NK-92 treated with Interleukin-12 subunit alpha and Interleukin-12 subunit beta, amount 100 ng/mL, for 24 hours (cell line): ENCODE results near the gene XAGE3.
"Not testable (repeated sequence)": the region's sequence is repeated elsewhere in the genome, so short reads cannot be mapped to it uniquely, and the experiment has no call there.

ENCODE experiments used
- DNase-seq: peaks from one replicate; lab custom pipeline; 2025; lab: John Stamatoyannopoulos, UW

XAGE3 gene, protein sequence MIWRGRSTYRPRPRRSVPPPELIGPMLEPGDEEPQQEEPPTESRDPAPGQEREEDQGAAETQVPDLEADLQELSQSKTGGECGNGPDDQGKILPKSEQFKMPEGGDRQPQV

DNA sequence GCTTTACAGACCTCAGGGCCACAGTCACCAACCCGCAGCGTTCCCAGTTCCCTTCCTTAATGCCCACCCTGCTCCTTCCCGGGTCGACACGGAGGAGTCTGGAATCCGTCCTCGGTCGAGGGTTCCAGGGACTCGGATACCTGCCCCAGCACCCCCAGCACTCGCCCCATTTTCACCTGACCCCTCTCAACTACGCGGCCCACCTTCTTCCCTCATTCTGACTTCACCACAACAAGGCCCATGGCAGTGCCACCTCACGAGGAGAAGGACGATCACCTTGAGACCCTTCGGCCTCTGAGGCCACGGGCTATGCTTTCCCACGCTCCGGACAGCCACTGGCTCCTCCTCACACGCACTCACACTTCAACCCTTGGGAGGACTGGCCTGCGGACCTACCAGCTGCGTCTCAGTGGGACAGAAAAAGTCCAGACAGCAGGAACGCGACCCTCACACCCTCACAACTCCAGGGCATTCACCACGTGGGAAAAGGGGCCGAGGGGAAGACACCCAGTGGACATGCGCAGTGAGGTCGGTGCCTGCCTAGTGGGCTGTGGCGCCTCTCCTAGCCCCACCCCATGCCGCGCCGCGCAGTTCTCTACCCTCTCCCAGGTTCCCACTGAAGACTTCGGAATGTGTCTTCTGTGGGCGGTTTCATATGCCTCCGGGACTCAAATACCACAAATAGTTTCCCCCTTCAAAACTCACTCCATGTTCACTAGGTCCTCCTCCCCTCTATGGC lies at the start of gene XAGE3:
Gene XAGE3, minus strand, starts transcription at position 474 of the 739 bp plus-strand sequence. CDS start 950 bp downstream, outside the sequence.
- DNase-seq: no peak

DNA sequence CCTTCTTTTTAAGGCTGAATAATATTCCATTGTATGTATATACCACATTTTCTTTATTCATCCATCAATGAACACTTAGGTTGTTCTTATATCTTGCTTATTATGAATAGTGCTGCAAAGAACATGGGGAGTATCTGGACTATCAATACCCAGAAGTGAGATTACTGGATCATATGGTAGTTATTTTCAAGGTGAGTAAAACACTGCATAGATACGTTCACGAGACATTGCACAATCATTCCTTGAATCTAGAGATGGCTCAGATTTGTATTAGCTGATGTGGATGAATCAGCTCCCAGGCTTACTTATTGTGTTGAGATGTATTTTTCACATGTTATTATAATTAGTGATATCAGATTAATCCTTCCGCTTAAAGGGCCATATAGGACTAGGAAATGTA lies 46.8 kb upstream of the XAGE3 start:
- DNase-seq: not testable (repeated sequence)

DNA sequence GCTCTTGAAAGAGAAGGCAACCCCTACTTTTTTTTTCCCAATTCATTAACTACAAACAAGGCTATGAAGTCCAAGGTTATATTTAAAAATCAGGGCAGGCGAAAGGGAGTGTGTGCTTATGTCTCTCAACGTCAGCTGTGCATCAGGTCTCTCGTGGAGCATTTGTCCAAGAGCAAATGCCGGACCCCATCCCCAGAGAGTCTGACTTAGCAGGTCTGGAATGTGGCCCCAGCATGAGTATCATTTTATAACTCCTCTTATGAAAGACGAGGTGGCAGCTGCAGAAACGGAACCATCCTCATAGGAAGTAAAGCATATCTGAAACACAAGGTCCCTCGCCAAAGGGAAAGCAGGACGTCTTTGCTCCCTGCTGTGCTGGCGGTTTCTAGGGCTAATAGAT lies 45.8 kb upstream of the XAGE3 start:
- DNase-seq: not testable (repeated sequence)

DNA sequence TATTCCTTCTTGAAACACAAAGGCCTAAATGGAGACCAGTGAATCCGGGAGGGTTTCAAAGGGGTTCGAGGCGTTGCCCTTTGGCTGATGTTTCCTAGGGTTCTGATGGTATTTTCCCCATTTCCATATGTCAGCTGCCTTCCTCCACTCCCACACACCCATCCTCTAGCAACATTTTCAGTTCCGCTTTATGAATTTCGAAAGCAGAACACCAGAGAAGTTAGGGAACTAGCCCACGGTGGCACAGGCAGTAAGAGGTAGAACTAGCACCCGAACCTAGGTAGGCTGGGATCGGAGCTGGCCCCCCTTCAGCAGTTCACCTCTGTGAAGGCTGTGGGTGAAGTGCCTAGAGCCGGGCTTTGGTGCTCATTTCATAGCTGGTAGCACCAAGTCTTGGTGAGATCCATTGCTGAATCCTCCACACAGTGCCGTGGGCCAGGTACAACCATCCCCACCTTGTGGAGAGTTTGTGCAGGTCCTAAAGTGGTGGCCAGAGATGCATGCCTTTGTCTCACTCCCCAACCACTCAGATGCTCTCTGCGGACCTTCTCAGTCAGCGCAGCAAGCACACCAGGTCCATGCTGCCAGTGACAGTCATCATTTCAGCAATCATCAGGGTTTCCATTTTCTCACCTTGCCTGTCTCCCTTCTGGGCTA lies 41.6 kb upstream of the XAGE3 start:
- DNase-seq: not testable (repeated sequence)

DNA sequence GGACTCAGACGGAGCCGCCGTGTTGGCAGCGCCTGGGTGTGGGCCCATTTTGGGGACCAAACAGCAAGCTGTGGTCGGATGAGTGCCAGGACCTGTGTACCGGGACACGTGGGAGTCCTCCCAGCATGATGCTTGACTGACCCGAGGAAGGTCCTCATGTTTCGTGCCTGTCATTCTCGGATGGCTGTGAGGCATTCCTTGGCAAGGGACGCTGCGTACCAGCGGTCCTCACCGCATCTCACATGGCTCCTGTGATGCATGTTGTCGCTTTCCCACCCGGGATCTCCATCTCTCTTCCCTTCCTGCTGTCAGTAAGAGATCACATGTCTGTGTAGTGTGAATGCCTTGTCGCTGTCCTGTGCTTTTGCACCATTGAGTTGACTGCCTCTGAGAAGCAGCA lies 40.0 kb upstream of the XAGE3 start:
- DNase-seq: not testable (repeated sequence)

DNA sequence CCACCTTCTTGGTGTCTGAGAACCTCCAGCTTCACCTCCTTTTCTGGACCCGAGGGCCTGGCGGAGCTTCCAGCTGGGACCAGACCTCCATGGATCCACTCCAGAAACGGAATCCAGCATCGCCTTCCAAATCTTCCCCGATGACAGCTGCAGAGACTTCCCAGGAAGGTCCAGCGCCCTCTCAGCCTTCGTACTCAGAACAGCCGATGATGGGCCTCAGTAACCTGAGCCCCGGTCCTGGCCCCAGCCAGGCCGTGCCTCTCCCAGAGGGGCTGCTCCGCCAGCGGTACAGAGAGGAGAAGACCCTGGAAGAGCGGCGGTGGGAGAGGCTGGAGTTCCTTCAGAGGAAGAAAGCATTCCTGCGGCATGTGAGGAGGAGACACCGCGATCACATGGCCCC lies 39.3 kb upstream of the XAGE3 start:
- DNase-seq: not testable (repeated sequence)

DNA sequence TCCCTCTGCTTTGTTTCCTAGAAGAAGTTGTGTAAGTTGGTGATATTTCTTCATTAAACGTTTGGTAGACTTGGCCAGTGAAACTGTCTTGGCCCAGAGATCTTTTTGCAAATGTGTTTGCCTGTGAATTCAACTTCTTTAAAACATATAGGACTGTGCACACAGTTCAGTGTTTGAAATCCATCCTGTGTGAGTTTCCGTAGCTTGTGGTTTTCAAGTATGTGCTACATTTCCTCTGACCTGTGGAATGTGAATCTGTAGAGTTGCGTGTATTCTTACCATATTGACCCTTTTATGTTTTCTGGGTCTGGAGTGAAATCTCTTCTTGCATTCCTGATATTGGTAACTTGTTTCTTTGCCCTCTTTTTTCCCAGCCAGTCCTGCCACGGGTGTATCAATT lies 38.2 kb upstream of the XAGE3 start:
- not testable (repeated sequence) for DNase-seq

DNA sequence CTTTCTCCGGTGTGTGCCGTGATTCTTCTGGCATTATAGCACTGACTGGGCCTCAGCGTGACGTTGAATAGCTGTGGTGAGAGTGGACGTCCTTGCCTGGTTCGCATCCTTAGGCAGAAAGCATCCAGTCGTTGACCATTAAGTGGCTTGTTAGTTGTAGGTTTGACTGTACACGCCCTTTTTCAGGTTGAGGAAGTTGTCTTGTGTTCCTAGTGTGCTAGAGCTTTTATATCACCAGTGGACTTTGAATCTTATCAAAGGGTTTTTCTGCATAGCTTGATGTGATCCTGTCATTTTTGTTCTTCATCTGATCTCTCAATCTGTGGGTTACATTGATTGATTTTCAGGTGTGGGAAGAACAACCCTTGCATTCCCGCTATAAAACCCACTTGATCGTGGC lies 37.6 kb upstream of the XAGE3 start:
- not testable (repeated sequence) for DNase-seq

DNA sequence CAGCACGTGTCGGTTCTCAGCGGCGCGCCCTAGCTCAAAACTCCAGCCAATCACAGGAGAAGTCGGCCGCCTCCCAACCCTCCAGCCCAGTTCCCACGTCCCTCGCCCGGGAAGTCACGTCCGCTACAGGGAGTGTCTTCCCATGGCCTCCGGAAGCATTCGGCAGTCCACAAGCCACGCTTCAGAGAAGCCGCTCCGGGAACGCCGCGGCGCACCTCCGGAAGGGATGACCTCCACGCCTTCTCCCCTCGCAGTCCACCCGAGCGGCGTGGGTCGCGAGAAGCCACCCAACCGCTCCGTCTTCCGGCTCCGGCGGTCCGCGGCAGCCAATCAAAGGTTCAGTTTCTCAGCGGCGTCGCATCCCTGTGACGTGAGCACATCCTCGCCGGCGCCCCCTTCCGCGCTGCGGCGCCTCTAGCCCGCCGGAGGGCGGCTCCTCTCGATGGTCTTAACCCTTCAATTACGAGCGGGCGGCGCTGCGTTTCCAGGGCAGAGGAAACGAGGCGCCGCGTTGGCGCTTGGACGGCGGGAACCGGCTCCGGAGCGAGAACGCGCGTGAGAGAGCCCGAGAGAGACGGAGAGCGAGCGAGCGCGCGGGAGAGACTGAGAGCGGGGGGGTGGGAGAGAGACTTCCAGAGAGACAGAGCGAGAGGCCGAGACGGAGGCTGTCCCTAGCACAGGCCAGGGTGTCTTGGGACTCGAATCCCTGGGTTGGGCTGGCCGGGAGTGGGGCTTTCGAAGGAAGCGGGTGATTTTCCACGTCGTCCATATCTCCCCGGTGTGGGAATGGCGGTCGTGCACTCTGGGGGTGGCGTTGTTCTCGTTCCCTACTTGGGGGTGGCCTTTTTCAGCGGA lies 29.2 kb upstream of the XAGE3 start, which contains the start of gene FAM156B:
Gene FAM156B, plus strand, starts transcription at position 476 of the 855 bp plus-strand sequence. CDS start 9,896 bp downstream, outside the sequence.
- not testable (repeated sequence) for DNase-seq

DNA sequence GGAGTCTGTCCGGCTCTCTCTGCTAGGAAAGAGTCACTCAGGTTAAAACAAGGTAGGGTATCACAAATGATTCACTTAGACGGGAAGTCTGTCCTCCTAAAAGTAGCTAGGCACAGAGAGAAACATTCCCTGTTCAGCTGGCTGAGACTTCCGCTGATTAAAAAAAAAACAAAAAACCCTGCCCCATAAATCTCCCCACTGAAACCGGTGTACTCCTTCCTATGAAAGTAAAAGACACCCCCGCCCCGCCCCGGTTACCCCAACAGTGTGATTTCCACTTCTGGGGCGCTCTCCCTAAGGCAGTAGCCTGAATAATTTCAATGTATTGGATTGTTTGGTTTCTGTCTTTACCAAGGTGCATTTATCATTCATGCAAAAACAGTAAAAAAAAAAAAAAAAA lies 28.6 kb upstream of the XAGE3 start:
- not testable (repeated sequence) for DNase-seq

DNA sequence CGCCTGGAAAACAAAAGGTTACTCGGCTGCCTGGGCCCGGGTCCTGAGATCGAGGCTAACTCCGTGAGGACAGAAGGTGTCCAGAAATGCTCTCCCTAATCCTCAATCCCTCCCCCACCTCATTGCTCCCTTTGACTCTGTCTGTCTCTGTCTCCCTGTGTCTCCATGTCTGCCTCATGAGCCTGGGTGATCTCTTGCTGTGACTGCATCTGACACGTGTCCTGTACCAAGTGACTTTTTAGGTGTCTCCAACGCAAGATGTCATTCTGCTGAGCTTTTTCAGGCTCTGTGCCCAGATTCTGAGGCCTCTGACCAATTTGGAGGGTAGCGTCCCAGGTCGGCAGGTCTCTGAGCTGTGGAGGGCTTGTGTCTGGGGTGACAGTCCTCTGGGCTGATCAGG lies 20.2 kb upstream of the XAGE3 start:
- DNase-seq: not testable (repeated sequence)

DNA sequence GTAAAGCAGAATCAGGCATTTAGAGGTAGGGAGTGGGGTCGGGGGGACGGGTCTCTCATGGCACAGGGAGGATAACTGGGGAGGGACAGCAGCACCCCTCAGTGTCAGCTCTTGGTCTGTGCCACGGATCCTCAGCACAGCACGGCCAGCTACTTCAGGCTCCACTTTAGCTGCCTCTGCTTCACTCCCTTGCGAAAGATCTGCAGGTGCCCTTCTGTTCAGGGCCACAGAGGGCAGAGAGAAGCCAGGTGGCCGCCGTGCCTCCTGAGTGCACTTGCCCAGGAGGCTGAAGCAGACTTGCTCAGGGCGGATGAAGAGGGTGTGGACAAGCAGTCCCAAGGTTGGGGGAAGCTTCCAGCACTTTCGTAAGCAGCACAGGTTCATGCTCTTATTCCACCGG lies 19.6 kb upstream of the XAGE3 start:
- not testable (repeated sequence) for DNase-seq

DNA sequence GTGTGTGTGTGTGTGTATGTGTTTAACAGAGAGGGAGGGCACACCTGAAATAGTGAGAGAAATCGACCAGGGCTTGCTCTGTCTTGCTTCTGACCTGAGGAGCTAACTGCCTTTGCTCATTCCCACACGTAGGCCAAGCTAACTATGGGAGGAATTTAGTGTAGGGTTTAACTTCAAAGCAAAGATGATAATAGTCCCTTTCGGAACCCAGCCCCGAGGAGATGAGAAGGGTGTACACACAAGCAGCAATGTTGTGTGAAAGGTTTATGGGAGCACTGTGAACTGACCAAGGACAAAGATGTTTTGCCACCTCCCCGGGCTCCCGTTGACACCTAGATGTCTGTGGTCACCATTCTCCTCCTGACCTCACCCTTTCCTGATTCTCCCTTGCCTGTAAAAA lies 8.5 kb upstream of the XAGE3 start:
- not testable (repeated sequence) for DNase-seq

DNA sequence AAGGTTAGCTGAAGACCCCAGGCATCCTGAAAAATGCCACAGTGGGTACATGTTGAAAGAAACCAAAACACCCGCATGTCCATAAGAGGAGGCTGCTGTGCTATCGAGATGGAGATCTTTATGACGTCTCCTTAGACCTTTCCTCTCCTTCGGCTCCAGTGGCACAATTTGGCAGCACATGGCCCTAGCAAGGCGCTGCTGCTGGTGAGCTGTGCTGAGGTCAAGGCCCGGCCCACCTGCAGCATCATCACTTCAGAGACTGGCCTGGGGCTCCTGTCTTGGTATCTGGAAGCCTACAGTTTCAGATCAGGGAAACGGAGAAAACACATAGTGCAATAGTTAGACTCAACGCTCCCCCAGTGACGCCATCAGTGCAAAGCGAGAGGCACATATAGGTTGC lies 7.6 kb upstream of the XAGE3 start:
- not testable (repeated sequence) for DNase-seq

DNA sequence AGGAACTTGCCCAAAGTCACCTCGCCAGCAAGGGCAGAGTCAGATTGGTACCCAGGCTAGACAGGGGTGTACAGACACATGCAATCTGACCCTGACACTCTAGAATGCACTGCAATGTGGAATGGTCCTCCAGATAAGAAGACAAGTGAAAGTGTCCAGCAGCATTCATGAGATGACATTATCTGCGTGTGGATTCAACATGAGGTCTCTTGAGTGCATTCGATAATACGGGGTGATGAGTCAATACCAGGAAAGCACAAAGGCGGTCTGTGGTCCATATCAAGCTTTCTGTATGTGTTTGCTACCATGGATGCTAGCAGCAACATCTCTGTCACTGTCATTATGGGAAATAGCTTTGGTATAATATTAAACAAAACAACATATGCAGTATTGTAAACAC lies 6.8 kb upstream of the XAGE3 start:
- DNase-seq: no peak

DNA sequence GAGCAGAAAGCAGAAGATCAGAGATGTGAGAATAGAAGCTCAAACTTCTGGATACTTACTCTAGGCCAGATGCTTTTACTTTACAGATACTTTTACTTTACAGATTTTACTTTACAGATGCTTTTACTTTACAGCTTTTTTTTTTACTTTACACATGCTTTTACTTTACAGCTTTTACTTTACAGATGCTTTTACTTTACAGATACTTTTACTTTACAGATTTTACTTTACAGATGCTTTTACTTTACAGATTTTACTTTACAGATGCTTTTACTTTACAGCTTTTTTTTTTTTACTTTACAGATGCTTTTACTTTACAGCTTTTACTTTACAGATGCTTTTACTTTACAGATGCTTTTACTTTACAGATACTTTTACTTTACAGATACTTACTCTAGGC lies 5.9 kb upstream of the XAGE3 start:
- not testable (repeated sequence) for DNase-seq

DNA sequence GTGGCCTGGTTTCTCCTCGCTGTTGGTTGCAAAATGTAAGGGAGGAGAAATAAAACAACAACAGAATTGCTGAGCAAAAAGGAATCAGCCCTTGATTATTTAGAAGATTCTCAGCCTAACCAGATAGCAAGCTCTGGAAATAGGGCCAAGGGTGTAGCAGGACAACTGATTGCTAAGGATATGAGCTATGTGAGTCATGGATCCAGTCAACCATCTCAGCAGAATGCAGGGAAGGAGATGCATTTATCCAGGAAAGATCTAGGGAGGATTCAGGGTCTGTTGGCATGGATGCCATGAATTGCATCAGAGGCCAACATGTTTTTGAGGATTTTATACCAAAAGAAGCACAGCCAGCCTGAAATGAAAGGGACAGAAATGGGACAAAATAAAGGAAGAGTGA lies 2.2 kb upstream of the XAGE3 start:
- no peak for DNase-seq

DNA sequence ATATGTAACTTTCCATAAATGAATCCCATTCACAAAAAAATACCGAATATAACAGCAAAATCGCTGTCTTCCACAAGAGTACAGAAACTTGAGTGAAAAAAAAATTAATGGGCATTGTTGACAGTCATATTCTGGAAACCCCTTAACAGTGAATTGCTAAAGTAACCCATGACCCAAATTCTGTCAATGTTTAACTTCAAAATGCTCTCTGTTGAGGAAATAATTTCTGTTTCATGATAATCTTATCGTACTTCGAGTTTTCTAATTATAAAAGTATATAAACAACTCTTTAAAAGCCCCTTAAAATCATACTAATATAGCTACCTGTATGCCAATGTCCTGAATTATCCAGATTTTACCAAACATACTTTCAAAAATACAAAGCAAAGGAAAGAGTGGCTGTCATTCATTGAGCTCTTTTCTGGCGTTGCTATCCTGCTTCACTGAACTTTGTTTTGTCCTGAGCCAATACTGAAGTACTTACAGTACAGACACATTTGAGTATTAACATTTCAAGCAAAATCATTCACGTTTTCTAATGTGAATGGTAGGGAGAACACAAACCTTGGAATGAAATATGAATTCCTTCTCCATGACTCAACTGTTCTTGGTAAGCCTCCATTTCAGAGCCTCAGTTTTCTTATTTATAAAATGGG lies 2.4 kb downstream of the XAGE3 start:
- no peak for DNase-seq

DNA sequence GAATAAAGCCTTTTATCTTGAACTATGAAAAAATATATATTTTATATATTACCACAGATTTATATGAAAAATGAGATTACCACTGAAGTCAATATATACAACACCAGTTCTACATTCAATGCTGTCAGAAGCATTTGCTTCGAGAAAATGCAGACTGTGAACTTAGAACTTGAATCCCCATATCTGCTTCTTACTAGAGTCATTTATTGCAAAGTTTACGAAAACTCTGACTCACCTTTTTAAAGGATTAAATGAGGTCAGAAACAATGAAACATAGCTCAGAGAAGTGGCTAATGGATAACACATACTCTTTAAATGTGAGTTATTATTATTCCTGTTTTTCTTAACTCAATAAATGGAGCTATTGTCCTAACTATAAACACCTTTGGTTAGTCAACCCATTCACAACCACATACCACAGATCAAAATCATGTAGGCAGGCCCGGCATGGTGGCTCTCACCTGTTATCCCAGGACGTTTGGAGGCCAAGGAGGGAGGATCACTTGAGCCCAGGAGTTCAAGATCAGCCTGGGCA lies 10.8 kb downstream of the XAGE3 start:
- DNase-seq: not testable (repeated sequence)

DNA sequence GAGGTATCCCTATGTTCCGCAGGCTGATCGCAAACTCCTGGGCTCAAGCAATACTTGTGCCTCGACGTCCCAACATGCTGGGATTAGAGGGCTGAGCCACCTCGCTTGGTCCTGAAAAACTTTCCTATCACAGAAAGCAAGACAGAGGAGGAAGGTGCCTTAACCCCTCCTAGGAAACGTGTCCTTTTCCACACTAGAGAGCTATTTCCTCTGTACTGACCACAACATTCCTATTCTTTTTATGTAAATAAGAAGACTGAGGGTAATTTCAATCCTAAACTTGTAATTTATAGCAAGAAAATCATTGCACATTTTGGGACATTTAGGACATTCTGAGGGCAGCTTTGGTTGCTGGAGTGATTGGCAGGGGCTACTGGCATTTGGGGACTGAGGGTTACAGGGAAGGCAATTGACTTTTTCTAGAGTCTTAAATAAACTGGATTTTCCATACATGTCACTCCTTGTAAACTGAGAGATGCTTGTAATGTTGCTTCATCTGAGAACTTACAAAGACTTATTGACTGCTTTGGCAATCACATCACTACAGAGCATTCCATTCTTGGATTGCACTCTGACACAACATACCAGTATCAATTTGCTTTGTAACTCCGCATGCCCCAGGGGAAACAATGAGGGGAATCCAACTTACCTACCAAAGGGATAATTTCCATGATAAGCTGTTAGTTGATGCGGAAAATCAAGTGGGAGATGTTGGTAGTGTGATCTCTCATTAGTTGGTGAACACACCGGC lies 15.6 kb downstream of the XAGE3 start:
- no peak for DNase-seq

DNA sequence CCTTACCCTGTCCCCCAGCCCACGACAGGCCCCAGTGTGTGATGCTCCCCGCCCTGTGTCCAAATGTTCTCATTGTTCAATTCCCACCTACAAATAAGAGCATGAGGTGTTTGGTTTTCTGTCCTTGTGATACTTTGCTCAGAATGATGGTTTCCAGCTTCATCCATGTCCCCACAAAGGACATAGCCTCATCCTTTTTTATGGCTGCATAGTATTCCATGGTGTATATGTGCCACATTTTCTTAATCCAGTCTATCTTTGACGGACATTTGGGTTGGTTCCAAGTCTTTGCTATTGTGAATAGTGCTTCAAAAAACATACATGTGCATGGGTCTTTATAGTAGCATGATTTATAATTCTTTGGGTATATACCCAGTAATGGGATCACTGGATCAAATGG lies 24.3 kb downstream of the XAGE3 start:
- DNase-seq: not testable (repeated sequence)
